HG03135 (cell line): ENCODE measurements around the gene FBXL16.
A peak's percentile ranks its signal among the peaks of the same experiment; 100 is the strongest.
"Not testable (repeated sequence)": the region's sequence is repeated elsewhere in the genome, so short reads cannot be mapped to it uniquely, and the experiment has no call there.

Experiments
- ATAC-seq: cut with Tn5 transposase; IDR thresholded peaks from one replicate; pipeline ENCODE4 v1.9.1; 2021; ENCODE audit warnings: mild to moderate bottlenecking, moderate library complexity; ENCODE audit not compliant: unreplicated experiment

The FBXL16 gene

DNA sequence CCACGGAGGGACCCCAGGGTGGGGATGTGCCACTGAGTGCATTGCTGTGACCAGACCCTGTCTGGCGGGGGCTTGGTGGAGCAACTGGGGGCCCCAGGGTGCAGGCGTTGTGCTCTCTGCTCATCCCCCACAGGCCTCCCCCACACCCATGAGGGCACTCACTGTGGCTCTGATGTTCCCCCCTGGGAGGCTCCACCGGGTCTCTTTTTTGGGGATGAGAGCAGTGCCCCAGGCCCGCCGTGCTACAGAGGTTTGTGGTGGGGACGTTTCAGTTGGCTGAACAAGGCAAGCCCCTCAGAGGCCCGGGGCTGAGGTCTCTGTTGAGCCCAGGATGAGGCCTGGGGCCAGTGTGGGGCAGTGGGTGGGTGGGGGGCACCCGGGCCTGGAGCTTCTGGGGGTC lies 18.1 kb upstream of the FBXL16 start:
- no peak for ATAC-seq

DNA sequence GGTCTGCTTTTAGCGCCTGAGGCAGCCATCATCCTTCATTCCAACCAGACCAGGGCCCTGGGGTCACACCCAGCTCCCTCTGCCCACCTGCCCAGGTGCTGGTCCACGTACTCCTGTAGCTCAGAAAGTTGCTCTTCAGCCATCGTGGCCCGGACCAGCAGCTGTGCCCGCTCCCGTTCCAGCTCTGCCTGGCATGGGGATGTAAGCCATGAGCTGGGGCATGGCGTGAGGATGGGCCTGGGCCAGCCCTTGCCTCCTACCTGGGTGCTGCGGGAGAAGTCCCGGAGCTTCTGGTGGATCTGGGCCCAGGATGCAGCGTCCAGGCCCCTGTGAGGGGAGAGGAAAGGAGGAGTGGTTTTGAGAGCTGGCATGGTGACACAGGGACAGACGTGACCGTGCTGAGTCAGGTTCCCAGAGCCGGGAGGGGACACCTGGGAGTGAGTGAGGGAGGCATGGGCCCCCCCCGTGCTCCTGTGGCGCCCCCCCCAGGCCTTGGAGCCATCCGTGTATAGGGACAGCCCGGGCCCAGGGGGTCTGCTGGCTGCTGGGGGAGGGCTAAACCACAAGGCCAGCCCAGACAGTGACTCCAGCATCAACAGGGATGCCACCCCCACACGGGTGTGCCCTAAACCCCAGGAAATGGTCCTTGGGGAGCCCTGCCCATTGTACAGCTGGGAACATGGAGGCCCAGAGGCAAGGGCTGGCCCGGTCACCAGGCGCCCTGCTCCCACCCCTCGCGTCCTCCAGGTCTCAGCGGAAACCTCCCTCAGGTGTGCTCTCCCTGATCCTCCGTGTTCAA lies 17.4 kb upstream of the FBXL16 start:
- no peak for ATAC-seq

DNA sequence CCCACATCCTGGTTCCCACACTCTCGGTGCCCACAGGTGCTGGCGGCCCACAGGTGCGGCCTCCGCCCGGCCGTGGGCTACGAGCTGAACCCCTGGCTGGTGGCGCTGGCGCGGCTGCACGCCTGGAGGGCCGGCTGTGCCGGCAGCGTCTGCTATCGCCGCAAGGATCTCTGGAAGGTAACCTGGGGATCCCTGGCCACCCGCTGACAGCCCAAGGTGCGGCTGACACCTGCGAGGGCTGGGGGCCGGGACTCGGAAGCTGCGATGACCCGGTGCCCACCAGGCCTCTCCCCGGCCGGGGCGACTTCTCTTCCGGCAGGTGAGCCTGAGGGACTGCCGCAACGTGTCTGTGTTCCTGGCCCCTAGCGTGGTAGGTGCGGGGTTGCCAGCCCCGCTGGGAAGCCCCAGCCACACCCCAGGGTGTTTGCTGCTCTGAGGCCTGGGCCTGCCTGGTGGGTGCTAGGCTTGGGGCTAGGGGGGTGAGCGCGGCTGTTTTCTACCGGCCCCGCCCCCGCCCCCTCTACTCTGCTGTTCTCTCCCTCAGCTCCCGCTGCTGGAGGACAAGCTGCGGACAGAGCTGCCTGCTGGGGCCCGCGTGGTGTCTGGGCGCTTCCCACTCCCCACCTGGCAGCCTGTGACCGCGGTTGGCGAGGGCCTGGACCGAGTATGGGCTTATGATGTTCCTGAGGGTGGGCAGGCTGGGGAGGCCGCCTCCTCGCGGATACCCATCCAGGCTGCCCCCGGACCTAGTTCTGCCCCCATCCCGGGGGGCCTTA lies 16.4 kb upstream of the FBXL16 start:
- ATAC-seq: no peak

DNA sequence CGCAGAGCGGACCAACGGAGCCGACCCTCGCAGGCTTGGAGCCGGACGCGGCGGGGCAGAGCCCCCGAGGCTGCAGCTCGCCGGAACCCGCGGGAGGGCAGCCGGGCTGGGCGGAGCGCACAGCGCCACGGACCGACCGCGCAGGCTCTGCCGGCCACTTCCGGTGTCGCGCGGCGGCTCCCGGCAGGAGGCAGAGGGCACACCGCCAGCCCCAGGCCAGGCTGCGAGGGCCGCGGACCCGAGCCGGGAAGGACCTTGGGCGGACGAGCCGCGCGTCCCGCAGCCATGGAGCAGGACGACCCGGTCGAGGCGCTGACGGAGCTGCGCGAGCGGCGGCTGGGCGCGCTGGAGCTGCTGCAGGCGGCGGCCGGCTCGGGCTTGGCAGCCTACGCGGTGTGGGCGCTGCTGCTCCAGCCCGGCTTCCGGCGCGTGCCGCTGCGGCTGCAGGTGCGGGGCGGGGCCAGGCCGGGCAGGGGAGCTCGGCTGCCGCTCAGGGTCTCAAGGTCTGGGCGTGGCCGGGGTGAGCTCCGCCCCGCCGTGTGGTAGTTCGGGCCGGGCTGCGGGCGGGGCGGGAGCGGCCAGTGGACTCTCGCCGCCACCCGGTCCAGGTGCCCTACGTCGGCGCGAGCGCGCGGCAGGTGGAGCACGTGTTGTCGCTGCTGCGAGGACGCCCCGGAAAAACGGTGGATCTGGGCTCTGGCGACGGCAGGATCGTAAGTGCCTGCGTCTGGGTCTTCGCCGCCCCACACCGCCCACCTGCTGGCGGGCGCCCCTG lies 15.6 kb upstream of the FBXL16 start, which contains the start of gene ANTKMT:
ANTKMT (plus strand) TSS at position 157 of the 775 bp plus-strand sequence; CDS start at position 286, 129 bp downstream.
- ATAC-seq: peak; percentile 64

DNA sequence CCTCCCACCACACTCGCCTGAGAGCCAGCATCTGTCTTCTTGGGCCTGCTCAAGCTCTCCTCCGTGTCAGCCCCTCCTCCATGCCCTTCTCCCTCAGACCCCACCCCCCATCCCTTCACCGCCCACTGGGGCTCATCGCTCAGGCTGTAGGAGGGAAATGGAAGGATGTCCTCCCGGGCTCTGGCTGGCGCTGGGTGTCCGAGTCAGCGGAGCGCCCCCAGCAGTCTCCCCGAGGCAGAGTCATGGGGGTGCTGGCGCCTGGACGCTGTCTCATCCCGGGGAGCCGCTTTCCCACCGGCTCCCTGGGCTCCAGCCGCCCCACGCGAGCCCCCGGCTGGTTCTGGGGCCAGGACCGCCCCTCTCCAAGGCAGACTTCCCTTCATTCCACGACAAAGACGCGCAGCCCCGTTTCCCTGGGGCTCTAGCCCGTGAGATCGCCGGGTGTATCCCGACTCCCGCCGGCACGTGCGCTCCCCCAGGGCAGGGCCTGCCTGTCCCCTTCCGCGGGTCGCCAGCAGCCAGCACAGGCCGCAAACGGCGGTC lies 14.9 kb upstream of the FBXL16 start:
- ATAC-seq: peak; percentile 19

DNA sequence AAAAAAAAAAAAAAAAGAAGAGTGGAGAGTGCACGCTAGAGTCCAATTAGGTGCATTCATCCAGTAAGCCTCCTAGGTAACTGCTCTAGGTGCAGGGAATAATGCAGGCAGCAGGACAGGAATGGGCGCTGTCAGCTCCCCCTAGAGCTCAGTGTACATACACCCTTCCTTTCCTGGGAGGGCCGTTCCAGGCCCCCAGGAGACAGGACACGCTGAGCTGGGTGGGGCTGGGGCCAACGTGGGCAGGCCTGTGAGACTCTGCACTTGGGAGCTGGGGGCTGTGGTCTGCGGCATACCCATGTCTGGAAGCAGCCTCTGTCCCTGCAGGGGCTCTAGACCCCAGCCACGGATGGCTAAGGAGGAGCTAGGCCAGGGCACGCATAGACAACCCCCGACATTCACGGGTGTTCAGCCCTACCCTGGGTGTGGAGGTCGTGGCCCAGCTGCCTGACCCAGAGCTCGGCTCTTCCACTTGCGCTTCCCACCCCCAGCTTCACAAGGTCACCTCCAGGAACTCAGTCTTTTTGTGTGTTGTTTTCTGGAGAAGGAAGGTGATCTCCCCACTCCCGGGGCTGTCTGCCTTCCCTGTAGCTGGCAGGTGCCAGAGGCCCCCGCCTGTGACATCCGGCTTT lies 14.3 kb upstream of the FBXL16 start:
- ATAC-seq: no peak

DNA sequence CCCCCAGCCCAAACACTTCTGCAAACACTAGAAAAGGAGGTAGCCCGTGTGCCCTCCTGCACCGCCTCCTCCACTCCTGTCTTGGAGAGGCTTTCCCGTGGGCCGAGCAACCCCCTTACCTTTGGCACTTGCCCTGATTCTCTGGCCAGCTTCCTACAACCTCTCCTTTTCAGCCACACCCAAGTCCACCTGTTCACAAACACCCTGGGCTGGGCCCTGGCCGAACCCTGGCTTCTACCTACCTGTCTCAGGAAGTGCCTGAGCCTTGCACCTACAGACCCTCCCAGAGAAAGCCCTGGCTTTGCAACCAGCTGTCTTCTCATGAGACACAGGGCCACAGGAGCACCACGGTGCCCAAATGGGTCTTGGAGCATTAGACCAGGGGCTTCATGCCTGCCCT lies 13.3 kb upstream of the FBXL16 start:
- ATAC-seq: no peak

DNA sequence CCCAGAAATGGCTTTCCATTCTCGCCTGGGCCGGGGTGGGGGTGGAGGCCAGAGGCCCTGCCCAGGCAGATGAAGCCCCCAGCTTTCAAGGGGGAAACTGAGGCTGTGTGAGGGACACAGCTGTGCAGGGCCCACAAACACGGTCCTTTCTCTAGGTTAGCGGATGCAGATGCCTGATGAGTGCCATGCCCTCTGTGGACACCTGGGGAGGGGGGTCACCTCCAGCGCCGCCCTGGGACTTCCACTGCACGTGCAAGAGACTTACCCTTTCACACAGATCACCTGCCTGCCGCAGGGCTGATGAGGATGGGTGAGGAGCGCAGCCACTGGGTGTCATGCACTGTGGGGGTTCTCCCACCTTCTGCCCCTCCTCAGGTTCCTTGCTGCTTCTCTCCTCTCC lies 12.8 kb upstream of the FBXL16 start:
- no peak for ATAC-seq

DNA sequence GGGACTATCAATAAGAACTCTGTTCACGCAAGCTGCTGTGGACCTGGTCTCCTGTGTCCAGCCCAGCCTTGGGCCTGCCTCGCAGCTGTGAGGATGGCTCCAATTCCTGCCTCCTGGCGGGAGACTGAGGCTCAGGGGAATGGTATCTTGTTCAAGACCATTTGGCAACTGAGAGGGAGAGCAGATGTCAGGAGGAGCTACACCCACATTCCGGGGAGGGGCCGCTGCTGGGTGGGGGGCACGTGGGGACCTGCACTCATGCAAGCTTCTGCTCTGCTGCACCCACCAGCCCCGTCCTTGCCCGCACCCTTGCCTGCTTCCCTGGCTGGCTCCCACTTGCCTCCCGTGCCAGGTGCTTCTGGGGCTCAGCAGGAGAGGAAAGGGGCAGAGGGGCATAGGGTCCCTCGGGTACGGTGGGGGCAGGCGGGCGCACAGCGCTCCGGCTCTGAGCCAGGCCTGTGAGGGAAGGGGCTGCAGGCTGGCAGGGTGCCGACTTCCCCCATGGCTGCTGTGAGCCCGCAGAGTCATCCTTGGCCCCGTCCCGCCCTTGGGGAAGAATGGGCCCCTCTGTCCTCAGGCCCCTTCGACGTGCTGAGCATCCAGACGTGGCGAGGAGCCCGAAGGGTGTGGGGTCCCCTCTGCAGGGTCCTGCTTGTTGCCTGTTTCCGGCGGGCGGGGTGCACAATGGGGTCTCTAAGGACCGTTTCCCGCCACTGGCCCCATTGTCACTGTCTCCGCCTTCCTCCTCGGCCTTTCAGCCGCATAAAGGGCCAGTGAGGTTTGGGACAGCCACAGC lies 12.0 kb upstream of the FBXL16 start:
- no peak for ATAC-seq

DNA sequence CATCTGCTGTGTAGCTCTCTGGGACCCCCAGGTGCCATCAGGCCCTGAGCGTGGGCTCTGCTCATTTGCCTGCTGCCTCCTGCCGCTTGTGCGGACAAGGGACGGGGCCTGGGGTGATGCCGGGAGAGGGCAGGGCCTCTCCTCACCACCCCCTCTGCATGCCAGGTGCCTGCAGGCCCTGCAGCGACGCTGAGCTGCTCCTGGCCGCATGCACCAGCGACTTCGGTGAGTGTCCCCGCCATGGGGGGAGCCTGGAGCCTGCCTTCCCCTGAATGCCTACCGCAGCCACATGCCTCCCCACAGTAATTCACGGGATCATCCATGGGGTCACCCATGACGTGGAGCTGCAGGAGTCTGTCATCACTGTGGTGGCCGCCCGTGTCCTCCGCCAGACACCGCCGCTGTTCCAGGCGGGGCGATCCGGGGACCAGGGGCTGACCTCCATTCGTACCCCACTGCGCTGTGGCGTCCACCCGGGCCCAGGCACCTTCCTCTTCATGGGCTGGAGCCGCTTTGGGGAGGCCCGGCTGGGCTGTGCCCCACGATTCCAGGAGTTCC lies 11.2 kb upstream of the FBXL16 start:
- ATAC-seq: no peak

DNA sequence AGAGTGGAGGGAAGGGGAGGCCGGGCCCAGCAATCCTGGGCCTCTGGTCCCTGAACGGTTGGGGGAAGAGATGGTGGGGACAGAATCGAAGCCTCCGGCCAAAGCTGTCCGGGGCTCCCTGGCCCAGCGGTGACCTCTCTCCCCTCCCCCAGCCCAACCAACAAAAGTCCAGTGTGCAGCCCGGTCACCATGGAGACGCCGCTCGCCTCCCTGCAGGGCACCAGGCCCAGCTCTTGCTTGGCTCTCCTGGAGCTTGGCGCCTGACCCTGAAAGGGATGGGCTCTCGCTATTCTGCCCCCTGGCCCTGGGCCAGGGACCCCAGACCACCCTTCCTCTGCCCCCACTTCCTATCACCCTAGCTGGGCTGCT lies 10.6 kb upstream of the FBXL16 start:
- no peak for ATAC-seq

DNA sequence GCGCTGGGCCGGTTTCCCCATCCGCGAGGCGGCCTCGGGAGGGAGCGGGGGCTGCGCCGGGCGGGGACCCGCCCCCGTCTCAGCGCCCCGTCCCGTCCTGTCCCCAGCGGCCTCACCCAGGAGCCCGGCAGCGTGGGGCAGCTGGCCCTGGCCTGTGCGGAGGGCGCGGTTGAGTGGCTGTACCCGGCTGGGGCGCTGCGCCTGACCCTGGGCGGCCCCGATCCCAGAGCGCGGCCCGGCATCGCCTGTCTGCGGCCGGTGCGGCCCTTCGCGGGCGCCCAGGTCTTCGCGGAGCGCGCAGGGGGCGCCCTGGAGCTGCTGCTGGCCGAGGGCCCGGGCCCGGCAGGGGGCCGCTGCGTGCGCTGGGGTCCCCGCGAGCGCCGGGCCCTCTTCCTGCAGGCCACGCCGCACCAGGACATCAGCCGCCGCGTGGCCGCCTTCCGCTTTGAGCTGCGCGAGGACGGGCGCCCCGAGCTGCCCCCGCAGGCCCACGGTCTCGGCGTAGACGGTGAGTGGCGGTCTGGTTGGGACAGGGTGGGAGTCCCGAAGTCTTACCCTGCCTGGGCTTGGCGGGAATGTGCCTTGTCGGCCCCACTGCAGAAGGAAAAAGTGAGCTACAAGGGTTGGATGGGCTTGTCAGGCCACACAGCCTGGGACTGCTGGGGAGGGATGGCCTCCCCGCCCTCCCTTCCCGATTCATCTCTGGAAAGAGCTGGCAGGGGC lies 10.0 kb upstream of the FBXL16 start:
- peak; percentile 10 for ATAC-seq

DNA sequence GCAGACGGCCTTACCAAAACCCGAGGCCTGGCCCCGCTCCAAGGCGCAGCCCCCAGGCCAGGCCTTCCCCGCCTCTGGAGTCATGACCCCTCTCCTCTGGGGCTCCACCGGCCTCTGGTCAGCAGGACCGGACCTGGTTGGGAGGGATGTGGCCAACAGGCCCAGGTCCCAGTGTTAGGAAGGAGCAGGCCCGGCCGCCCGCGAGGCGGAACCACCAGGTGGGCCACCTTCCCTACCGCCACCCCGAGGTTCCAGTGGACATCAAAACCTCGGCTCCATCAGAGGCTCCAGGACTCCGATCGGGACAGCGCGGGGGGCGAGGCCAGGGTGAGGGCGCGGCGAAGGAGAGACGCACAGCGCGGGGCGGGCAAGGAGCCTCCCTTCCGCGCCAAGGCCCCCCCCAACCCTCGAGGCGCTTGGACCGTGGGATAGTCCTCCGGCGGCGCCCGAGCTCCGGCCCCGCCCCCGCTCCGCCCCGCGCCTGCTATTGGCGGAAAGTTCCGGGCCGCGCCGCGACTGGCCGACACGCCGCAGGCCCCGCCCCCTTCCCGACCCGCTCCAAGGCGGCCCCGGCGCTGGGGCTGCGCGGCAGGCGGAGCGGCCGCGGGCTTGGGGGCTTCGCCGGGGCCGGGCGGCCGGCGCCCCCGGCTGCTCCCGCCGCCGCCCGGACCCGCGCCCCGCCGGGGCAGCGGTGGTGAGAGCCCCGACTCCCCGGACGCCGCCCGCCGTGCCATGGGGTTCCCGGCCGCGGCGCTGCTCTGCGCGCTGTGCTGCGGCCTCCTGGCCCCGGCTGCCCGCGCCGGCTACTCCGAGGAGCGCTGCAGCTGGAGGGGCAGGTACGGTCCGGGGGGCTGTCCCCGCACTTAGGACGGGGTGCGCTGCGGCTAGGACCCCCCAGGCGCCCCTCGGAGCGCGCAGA lies 9.2 kb upstream of the FBXL16 start, which contains the start of gene METRN:
METRN (plus strand) TSS at position 561 of the 919 bp plus-strand sequence; CDS start at position 733, 172 bp downstream.
- peak; percentile 56 for ATAC-seq

DNA sequence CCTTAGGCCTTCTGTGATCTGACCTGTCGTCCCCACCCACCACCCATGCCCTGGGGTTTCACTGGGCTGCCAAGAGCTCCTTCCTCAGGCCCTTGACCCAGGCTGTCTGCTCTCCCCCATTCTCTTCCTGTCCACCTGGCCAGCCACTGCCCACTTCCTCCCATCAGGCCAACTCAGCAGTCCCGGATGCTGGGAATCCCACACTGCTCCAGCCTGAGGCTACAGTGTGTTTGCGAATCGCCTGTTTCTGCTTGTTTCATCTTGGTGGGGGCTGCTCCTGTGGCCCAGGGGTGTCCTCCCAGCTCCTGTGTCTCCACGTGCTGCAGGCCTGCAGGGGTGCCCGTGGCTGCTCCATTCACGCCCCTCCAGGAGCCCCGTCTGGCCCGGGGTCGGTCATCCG lies 8.5 kb upstream of the FBXL16 start:
- ATAC-seq: no peak

DNA sequence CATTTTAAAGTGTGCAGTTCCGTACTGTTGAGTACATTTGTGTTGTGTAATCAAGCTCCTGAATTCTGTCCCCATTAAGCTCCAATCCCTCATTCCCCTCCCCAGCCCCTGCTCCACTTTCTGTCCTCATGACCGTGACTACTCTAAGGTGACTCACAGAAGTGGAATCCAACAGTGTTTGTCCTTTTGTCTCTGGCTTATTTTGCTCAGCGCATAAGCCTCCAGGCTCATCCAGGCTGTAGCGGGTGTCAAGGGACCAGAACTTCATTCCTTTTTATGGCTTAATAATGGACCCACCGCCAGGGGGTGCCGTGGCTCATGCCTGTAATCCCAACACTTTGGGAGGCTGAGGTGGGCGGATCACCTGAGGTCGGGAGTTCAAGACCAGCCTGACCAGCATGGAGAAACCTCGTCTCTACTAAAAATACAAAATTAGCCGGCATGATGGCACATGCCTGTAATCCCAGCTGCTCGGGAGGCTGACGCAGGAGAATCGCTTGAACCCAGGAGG lies 7.2 kb upstream of the FBXL16 start:
- not testable (repeated sequence) for ATAC-seq

DNA sequence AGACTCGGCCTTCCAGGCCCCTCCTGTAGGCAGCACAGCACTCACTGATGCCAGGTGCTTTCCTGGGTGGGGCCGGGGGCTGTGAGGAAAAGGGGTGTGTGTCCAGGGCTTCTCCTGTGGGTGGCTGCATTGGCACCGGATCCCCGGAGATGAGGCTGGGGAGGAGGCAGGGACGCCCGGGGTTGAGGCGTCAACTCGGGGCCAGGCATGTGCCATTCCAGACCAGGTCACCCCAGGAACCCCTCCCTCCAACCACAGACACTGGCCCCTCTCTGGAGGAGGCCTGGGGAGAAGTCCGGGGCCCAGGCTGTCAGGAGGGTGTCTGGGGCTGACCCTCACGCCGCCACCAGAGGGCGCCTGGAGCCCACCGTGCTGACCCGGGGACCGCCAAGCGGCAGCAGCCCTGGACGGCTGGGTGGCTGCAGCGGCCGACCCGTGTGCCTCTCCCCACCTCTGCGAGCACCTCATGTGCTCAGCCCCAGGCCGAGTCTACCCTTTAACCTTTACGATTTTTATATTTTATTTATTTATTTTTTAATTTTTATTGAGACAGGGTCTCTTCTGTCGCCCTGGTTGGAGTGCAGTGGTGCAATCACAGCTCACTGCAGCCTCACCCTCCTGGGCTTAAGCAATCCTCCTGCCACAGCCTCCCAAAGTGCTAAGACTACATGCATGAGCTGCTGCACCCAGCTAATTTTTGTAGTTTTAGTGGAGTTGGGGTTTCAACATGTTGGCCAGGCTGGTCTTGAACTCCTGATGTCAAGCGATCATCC lies 6.1 kb upstream of the FBXL16 start:
- no peak for ATAC-seq

DNA sequence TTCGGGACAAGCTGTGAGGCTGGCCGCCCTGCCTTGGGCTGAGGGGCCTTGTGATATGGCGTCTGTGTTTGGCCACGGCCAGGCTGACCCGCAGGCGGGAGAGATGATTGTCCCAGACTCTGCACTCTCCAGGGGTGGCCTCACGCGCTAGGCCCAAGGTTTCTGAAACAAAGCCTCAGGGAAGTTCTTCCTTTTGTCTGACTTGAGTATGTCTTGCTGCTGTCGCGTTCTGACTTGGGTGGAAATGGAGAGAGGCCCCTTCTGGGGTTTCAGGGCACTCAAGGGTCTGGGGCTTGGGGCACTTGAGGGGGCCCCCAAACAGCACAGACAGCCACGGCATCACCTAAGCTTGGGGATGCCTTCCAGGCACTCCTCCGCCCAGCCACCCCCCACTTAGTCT lies 5.5 kb upstream of the FBXL16 start:
- no peak for ATAC-seq
